ENCODE data around the gene MAEA.
A peak's percentile ranks its signal among the peaks of the same experiment; 100 is the strongest.

DNA sequence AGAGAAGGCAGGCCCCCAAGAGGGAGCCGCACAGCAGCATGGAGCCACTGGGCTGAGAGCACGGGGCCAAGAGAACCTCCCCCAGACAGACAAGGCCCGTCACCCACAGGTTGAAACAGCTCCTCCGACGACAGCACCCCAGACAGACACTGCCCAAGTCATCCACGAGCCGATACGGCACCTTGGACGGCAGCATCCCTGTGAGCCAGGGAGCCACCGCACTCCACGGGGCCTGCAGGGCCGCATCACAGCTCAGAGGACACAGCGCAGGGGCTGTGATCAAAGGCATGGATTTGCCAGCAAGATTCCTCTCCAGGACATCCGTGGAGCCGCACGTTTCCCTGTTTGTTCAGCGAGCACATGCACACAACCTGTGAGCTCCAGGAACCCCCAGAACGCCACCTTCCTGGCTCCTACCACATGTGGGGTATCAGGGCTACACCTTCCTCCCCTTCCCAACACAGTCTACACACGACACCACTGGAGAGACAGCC, 44.7 kb upstream of the MAEA start:
- TF ChIP-seq, protein P1, sequence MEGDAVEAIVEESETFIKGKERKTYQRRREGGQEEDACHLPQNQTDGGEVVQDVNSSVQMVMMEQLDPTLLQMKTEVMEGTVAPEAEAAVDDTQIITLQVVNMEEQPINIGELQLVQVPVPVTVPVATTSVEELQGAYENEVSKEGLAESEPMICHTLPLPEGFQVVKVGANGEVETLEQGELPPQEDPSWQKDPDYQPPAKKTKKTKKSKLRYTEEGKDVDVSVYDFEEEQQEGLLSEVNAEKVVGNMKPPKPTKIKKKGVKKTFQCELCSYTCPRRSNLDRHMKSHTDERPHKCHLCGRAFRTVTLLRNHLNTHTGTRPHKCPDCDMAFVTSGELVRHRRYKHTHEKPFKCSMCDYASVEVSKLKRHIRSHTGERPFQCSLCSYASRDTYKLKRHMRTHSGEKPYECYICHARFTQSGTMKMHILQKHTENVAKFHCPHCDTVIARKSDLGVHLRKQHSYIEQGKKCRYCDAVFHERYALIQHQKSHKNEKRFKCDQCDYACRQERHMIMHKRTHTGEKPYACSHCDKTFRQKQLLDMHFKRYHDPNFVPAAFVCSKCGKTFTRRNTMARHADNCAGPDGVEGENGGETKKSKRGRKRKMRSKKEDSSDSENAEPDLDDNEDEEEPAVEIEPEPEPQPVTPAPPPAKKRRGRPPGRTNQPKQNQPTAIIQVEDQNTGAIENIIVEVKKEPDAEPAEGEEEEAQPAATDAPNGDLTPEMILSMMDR (conservative IDR thresholded peaks at IDR 0.05) = no peak
- TF ChIP-seq ZFX (IDR thresholded peaks at IDR 0.05) = peak; percentile 36; the same call in 1 of the 2 replicates

All from C4-2B (cell line).